Measurements from ENCODE around the gene TSR1.

The TSR1 gene

GRCh38 chr17:2369551-2370210 lies 33.4 kb upstream of the TSR1 start:
- DNase-seq (ENCODE audit: low read depth in 3 of 3, low spot score in 1 of 3): no peak

- no peak for DNase-seq (ENCODE audit: low read depth in 3 of 3, low spot score in 1 of 3)
Observed at GRCh38 chr17:2369039-2369438, 32.8 kb upstream of the TSR1 start.

- DNase-seq (ENCODE audit: low read depth in 3 of 3, low spot score in 1 of 3): no peak
Observed at GRCh38 chr17:2368359-2368758, 32.1 kb upstream of the TSR1 start.

- DNase-seq (ENCODE audit: low read depth in 3 of 3, low spot score in 1 of 3): no peak
Observed at GRCh38 chr17:2366747-2367494, 30.7 kb upstream of the TSR1 start.

- no peak for DNase-seq (ENCODE audit: low read depth in 3 of 3, low spot score in 1 of 3)
Observed at GRCh38 chr17:2365132-2365531, 28.9 kb upstream of the TSR1 start.

- no peak for DNase-seq (ENCODE audit: low read depth in 3 of 3, low spot score in 1 of 3)
Observed at GRCh38 chr17:2364763-2365116, 28.5 kb upstream of the TSR1 start.

GRCh38 chr17:2363851-2364762 lies 27.9 kb upstream of the TSR1 start:
- DNase-seq (ENCODE audit: low read depth in 3 of 3, low spot score in 1 of 3): no peak

GRCh38 chr17:2363318-2363717 lies 27.1 kb upstream of the TSR1 start:
- DNase-seq (ENCODE audit: low read depth in 3 of 3, low spot score in 1 of 3): no peak

- no peak for DNase-seq (ENCODE audit: low read depth in 3 of 3, low spot score in 1 of 3)
Observed at GRCh38 chr17:2362881-2363280, 26.6 kb upstream of the TSR1 start.

- no peak for DNase-seq (ENCODE audit: low read depth in 3 of 3, low spot score in 1 of 3)
Observed at GRCh38 chr17:2362416-2362815, 26.2 kb upstream of the TSR1 start.

GRCh38 chr17:2362016-2362415 lies 25.8 kb upstream of the TSR1 start:
- DNase-seq (ENCODE audit: low read depth in 3 of 3, low spot score in 1 of 3): no peak

GRCh38 chr17:2361010-2361760 lies 24.9 kb upstream of the TSR1 start:
- no peak for DNase-seq (ENCODE audit: low read depth in 3 of 3, low spot score in 1 of 3)

GRCh38 chr17:2357931-2358434 lies 21.7 kb upstream of the TSR1 start:
- DNase-seq (ENCODE audit: low read depth in 3 of 3, low spot score in 1 of 3): no peak

- DNase-seq (ENCODE audit: low read depth in 3 of 3, low spot score in 1 of 3): no peak
Observed at GRCh38 chr17:2357237-2357636, 21.0 kb upstream of the TSR1 start.

GRCh38 chr17:2354311-2354710 lies 18.1 kb upstream of the TSR1 start:
- no peak for DNase-seq (ENCODE audit: low read depth in 3 of 3, low spot score in 1 of 3)

- DNase-seq (ENCODE audit: low read depth in 3 of 3, low spot score in 1 of 3): no peak
Observed at GRCh38 chr17:2351269-2351668, 15.0 kb upstream of the TSR1 start.

GRCh38 chr17:2347805-2348685 lies 11.8 kb upstream of the TSR1 start:
- no peak for DNase-seq (ENCODE audit: low read depth in 3 of 3, low spot score in 1 of 3)

- no peak for DNase-seq (ENCODE audit: low read depth in 3 of 3, low spot score in 1 of 3)
Observed at GRCh38 chr17:2346475-2346874, 10.2 kb upstream of the TSR1 start.

- DNase-seq (ENCODE audit: low read depth in 3 of 3, low spot score in 1 of 3): no peak
Observed at GRCh38 chr17:2344528-2344927, 8.3 kb upstream of the TSR1 start.

GRCh38 chr17:2343421-2343820 lies 7.2 kb upstream of the TSR1 start:
- DNase-seq (ENCODE audit: low read depth in 3 of 3, low spot score in 1 of 3): no peak
